HPDE6-E6E7 (cell line): ENCODE results near the gene RFX8.
"Not testable (repeated sequence)": the region's sequence is repeated elsewhere in the genome, so short reads cannot be mapped to it uniquely, and the experiment has no call there.

Experiments
- DNase-seq: peaks from one replicate; pipeline ENCODE4 v3.0.0; 2011; ENCODE audit warnings: missing footprints; ENCODE audit errors: extremely low spot score

RFX8 gene

GRCh38 chr2:101486258-101486701 lies 11.4 kb upstream of the RFX8 start:
- DNase-seq = no peak

- DNase-seq = no peak
Observed at GRCh38 chr2:101485856-101486255, 10.9 kb upstream of the RFX8 start.

GRCh38 chr2:101480764-101481163 lies 5.9 kb upstream of the RFX8 start:
- no peak for DNase-seq

- DNase-seq = no peak
Observed at GRCh38 chr2:101479810-101480209, 4.9 kb upstream of the RFX8 start.

- no peak for DNase-seq
Observed at GRCh38 chr2:101479328-101479727, 4.4 kb upstream of the RFX8 start.

- no peak for DNase-seq
Observed at GRCh38 chr2:101478181-101479001, 3.5 kb upstream of the RFX8 start.

- DNase-seq = no peak
Observed at GRCh38 chr2:101477556-101477955, 2.6 kb upstream of the RFX8 start.

GRCh38 chr2:101476605-101477208 lies 1.8 kb upstream of the RFX8 start:
- DNase-seq = no peak

- peak; percentile 32 for DNase-seq
Observed at GRCh38 chr2:101473911-101474701, 806 bp downstream of the RFX8 start.

GRCh38 chr2:101473591-101473910 lies 1.4 kb downstream of the RFX8 start:
- DNase-seq = no peak

- DNase-seq = no peak
Observed at GRCh38 chr2:101469863-101470262, 5.0 kb downstream of the RFX8 start.

GRCh38 chr2:101467306-101467705 lies 7.6 kb downstream of the RFX8 start:
- no peak for DNase-seq

- no peak for DNase-seq
Observed at GRCh38 chr2:101466426-101466825, 8.5 kb downstream of the RFX8 start.

GRCh38 chr2:101464841-101465240 lies 10.1 kb downstream of the RFX8 start:
- no peak for DNase-seq

GRCh38 chr2:101463911-101464641 lies 10.8 kb downstream of the RFX8 start:
- no peak for DNase-seq

GRCh38 chr2:101463421-101463820 lies 11.5 kb downstream of the RFX8 start:
- no peak for DNase-seq

GRCh38 chr2:101461381-101461780 lies 13.5 kb downstream of the RFX8 start:
- no peak for DNase-seq

- not testable (repeated sequence) for DNase-seq
Observed at GRCh38 chr2:101454408-101454807, 20.5 kb downstream of the RFX8 start.

GRCh38 chr2:101450965-101451364 lies 23.9 kb downstream of the RFX8 start:
- DNase-seq = no peak

- peak; percentile 22 for DNase-seq
Observed at GRCh38 chr2:101446869-101447268, 28.0 kb downstream of the RFX8 start.

GRCh38 chr2:101442667-101443061 lies 32.2 kb downstream of the RFX8 start:
- no peak for DNase-seq
